GM21576 (cell line): Measurements from ENCODE around the gene IL6.
A peak's percentile ranks its signal among the peaks of the same experiment; 100 is the strongest.
"Not testable (repeated sequence)": the region's sequence is repeated elsewhere in the genome, so short reads cannot be mapped to it uniquely, and the experiment has no call there.

Source experiments
- ATAC-seq: cut with Tn5 transposase; IDR thresholded peaks from one replicate; pipeline ENCODE4 v1.9.1; 2021; ENCODE audit warnings: mild to moderate bottlenecking, moderate library complexity; ENCODE audit not compliant: unreplicated experiment

The IL6 gene

GRCh38 chr7:22703978-22704610, 22.9 kb upstream of the IL6 start:
- not testable (repeated sequence) for ATAC-seq

DNA sequence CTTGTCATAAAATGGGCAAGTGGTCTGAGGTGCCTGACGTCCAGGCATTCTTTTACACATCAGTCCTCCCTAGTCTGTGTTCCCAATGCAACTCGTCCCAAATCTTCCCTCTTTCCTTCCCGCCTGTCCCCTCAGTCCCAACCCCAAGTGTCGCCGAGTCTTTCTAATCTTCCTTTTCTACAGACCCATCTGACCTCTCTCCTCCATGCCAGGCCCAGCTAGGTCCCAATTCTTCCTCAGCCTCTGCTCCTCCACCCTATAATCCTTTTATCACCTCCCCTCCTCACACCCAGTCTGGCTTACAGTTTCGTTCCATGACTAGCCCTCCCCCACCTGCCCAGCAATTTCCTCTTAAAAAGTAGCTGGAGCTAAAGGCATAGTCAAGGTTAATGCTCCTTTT, 22.3 kb upstream of the IL6 start:
- ATAC-seq = not testable (repeated sequence)

GRCh38 chr7:22705874-22706273, 21.1 kb upstream of the IL6 start:
- not testable (repeated sequence) for ATAC-seq

DNA sequence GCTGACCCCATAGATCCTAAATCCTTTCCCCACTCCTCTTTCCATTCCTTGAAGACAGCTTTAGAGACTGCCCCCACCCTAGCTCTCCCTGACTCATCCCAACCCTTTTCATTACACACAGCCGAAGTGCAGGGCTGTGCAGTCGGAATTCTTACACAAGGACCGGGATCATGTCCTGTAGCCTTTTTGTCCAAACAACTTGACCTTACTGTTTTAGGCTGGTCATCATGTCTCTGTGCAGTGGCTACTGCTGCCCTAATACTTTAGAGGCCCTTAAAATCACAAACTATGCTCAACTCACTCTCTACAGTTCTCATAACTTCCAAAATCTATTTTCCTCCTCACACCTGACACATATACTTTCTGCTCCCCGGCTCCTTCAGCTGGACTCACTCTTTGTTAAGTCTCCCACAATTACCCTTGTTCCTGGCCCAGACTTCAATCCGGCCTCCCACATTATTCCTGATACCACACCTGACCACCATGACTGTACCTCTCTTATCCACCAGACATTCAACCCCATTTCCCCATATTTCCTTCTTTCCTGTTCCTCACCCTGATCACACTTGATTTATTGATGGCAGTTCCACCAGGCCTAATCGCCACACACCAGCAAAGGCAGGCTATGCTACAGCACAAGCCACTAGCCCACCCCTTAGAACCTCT, 19.8 kb upstream of the IL6 start:
- not testable (repeated sequence) for ATAC-seq

- ATAC-seq = not testable (repeated sequence)
These were observed 18.8 kb upstream of the IL6 start for GRCh38 chr7:22708214-22708613.

DNA sequence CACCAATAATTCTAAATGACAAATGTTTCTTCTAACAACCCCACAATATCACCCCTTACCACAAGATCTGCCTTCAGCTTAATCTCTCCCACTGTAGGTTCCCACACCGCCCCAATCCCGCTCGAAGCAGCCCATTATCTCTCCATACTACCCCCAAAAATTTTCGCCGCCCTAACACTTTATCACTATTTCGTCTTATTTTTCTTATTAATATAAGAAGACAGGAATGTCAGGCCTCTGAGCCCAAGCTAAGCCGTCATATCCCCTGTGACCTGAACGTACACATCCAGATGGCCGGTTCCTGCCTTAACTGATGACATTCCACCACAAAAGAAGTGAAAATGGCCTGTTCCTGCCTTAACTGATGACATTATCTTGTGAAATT, 18.3 kb upstream of the IL6 start:
- ATAC-seq = not testable (repeated sequence)

- ATAC-seq = not testable (repeated sequence)
These were observed 17.8 kb upstream of the IL6 start for GRCh38 chr7:22709062-22709829.

GRCh38 chr7:22709857-22710256, 17.1 kb upstream of the IL6 start:
- no peak for ATAC-seq

DNA sequence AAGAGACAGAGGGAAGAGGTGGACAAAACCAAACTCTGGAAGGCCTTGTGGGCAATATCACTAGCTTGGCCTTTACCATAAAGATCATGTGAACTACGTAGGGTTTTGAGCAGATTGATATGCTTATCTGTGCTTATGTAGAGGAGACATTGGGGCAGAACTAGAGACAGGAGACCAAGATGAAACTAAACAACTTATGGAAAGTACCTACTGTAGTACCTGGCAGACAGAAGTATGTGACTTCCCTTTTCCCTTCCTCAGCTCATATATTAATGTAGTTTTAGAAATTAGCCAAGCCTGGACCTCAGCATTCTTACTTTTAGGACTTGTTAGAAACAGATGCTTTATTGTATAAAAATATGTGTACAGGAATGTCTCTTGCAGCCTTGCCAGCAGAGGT, 14.0 kb upstream of the IL6 start:
- peak; percentile 56 for ATAC-seq

DNA sequence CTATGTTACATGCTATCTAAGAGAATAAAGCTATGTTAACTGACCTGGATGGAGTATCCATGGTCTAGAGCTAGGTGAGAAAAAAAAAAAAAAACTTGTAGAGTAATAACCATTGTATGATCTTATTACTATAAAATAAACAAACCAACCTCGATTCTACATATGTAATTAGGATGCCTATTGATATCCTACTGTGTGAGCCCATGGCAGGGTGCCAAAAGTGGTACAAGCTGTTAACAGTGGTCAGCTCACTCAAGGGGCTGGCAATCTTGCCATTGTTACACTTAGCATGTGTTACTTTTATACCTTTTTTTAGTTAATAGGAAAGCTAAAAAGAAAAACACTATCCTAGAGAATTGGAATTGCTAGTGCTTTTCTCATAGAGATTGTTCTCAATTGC, 13.5 kb upstream of the IL6 start:
- no peak for ATAC-seq

DNA sequence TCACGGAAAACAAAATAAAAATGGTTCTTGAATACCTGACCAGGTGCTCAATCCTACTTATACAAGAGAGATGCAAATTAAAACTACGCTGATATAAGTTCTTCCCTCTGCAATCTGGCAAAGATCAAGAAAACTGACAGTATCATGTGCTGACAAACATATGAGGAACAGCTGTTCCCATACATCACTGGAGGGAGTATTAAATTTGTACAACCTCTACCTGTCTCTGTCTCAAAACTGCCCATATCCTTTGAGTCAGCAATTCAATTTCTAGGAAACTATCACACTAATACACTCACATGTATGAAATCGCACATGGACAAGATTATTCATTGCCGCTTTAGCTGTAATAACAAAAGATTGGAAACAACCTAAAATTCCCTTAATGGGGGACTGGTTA, 11.0 kb upstream of the IL6 start:
- ATAC-seq = no peak

DNA sequence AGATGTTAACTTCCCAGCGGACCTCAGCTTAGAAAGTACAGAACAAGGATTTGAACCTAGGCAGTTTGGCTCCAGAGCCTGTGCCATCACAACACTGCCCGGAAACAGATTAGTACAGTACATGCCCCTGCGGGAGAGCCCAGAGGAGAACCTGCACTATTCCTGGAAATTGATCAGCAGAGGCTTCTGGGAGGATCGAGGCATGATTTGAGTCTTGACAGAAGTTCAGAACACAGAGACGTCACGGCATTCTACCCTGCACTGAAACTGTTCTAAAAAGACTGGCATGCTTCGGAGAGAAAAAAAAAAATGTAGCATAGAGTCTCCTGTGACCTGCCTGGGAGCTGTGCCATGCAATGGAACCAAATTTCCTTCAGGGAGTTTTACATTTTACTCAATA, 9.2 kb upstream of the IL6 start:
- ATAC-seq = no peak

DNA sequence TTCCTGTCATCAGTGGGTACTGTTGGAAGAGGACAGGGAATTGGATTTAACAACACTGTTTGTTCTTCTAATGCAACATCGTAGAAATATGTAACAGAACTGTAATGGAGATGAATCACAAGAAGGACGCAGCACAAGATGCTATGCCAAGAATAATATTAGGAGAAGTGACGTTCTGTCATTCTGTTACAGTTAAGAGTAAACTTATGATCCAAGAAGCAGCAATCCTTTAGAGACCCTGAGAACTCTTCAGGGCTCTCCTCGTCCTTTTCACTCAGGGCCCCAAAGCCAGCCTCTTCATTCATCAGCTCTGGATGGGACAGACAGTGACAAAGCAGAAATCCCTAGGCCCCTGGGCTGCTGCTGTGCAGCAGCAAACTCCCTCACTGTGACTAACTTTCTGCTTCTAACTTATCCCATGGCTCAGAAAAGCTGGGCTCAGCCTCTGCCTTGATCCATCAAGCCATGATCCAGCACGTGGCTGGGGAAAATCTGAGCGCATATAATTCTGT, 8.7 kb upstream of the IL6 start:
- no peak for ATAC-seq

DNA sequence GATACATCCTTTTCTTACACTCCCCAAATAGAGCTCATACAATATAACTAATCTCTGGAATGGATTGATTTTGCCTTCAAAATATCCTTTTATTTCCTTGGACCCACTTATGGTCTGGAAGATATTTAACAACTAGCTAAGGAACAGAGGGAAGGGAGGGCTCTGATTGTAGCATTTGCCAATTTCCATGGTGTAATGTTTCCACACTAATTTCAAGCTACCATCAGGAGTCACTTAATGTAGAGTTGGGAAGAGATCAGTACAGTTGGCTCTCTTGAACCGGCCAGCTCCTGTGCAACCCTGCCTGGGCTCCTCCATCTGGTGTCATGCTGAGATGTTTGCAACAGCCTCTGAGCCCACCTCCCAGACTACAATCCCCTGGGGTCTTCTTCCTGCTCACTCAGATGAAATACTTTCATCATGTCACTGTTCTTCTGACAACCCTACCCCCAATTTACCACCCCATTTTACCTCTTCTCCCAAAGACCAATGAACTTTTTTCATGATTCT, 8.0 kb upstream of the IL6 start:
- ATAC-seq = no peak

GRCh38 chr7:22720791-22721786, 5.9 kb upstream of the IL6 start:
- no peak for ATAC-seq

GRCh38 chr7:22722536-22723180, 4.3 kb upstream of the IL6 start:
- no peak for ATAC-seq

DNA sequence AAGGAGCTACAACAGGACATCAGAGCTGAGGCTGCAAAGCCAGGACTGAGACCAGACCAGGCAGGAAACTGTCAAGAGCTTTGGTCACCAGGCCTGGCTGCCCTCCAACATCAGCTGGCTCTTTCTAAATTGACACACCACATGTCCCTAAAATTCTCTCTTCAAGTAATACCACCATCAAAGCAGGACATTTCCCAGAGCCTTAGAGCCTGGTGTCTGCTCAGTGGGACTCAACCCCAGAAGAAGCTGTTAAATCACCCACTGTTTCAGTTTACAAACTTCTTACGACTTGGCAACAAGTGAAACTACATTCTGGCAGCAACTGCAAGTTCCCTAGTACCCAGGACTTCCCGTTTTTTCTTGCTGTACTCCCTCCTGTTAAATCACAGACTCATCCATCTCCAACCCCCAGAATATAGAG, 3.8 kb upstream of the IL6 start:
- ATAC-seq = no peak

DNA sequence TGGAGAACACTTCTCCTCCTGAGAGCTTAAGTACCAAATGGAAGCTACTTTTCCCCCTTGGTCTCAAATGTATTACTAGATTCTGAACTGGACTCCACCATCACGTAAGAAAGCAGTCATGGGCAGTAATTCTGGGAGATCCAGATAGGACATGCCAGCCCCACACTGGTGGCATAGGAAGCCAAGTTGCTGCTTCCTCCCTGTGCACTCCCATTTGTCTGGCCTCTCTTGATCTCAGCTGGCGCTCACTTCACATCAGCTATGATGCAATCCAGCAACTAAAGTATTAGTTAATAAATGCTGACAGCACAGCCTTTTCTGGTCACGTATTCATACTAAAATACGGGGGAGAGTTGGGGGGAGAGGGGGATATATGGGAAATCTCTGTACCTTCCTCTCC, 3.4 kb upstream of the IL6 start:
- ATAC-seq = no peak

- no peak for ATAC-seq
These were observed 2.1 kb upstream of the IL6 start for GRCh38 chr7:22724861-22725260.

- no peak for ATAC-seq
These were observed 1.4 kb upstream of the IL6 start for GRCh38 chr7:22725585-22725984.
